Activated CD8-positive, alpha-beta memory T cell treated with anti-CD3 and anti-CD28 coated beads, Interleukin-2, amount 50 U/mL, for 48 hours (primary cell): Measurements from ENCODE around the gene EDEM3.
"Not testable (repeated sequence)": the region's sequence is repeated elsewhere in the genome, so short reads cannot be mapped to it uniquely, and the experiment has no call there.

Experiments
- DNase-seq: peaks from one replicate; pipeline ENCODE4 v3.0.0-alpha.2; 2020

The EDEM3 gene

DNA sequence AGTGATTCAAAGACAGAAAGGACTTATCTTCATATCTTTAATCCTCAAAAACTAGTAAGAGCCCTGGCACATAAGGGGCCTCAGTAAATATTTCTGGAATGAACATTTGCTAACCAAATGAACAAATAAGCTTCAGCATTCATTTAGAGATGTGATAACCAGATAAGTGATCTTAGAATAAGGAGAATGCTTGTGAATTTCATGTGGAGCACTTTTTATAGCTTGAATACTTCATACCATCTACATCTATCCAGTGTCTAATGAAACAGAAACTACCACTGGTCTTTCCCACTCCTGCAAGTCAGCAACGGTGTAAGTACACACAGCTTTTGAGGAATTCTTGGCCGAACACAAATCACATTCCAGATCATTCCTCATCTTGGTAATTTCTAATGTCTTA lies 38.5 kb downstream of the EDEM3 start:
- DNase-seq = no peak

DNA sequence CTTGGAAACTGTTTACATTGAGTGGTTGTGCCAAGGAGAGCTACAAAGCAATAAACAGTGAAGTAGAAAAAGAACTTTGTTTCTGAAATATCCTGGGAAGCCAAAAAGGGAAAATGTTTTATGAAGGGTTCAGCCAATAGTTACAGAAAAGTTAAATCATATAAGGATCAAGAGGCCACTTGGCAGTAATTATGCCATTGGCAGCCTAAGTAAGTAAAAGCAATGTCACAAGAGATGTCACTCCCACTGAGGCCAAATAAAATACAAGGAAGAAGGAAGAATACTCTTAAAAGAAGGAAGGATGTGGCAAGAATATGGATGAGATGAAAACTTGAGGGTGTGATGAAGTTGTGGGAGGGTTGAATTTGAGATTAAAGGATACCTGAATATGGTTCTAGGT lies 45.2 kb downstream of the EDEM3 start:
- DNase-seq = no peak

DNA sequence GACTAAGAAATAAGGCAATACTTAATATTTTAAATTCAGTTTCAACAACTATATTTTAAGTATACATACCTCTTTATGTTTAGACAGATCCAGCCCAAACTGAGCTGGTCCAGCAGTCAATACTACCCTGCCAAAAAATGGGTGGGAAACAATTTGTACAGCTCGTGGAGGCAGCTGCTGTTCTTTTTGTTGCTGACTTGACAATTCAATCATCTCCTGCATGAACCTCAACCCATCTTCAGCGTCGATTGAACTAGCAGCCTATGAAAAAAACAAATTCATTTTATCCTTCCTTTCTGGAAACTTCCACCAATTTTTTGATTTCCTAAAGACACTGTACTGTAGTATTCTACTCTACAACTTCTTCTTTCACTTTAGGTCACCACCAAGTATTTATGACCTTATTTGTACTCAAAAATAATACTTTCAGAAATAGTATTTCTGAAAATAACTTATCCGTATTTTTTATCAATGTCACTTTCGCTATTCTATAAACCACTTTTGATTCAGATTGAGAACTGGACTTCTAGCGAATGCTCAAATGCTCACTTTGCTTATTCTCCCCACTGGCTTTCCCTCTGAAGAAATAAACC lies 46.5 kb downstream of the EDEM3 start:
- no peak for DNase-seq

GRCh38 chr1:184705271-184705670 lies 49.4 kb downstream of the EDEM3 start:
- DNase-seq = no peak

DNA sequence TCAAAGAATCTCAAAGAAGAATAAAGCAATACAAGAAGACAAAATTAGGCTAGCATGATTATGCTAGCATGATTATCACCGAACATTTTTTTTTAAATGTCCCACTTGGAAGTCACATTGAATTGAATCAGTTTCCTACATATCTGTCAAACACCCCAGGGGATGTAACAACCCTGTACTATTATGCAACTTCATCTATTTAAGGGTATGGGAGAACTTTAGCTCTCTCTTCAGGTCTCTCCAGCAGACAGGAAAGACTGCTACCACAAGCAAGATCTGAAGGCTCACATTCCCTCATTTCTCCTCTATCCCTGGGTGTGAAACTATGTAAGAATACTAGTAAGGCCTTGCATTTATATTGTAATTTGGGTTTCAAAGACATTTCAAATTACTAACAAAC lies 52.8 kb downstream of the EDEM3 start:
- DNase-seq = no peak

DNA sequence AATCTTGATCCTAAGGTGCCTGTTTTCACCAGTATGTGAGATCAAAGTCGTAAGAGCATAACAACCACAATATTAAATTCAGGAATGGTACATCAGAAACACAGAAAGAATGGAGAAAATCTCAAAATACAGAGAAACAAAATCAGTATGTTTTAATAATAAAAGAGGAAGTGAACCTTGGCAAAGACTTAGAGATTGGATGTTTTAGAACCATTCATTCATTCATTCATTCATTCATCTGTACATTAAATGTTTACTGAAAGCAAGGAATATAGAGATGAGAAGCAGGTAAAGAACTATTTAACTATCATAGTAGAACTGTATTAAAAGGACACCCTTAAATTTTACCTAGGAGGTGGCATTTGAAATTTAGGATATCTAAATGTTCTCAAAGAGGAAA lies 55.7 kb downstream of the EDEM3 start:
- no peak for DNase-seq

GRCh38 chr1:184698016-184698415 lies 56.6 kb downstream of the EDEM3 start:
- DNase-seq = no peak

GRCh38 chr1:184696403-184696802 lies 58.3 kb downstream of the EDEM3 start:
- DNase-seq = no peak

DNA sequence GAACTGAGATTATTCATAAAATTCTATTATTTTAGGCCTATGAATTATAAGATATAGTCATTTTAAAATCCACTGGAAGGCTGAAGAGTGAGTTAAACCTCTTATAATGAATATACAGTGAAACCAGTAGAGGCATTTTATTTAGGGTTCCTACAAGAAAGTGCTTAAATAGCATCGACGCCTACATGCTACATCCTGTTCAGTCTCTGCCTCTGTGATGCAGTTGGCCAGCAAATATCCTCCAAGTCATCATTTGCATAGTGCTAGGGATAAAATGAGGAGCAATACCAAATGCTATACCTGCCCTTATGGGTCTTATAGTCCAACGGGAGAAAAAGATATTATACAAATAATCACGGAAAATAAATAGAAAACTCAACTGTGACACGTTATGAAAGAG lies 59.6 kb downstream of the EDEM3 start:
- no peak for DNase-seq

DNA sequence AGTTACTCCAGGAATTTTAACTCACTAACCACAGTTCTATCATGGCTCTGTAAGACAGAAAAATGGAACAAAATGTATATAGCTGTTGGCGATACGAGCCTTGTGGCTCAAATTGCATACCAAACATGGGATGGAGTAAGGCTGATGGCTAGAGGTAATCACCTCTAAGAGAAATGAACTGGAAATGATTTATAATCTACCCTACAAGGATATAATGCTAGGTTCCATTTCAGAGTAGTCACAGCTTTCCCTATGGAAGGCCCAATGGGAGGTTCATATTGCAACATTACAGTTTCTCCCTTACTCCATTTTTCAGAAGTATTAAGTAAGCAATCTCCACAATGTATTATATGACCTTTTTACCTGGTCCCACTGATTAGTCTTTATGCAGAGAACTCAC lies 61.6 kb downstream of the EDEM3 start:
- DNase-seq = no peak

GRCh38 chr1:184691719-184692324 lies 62.8 kb downstream of the EDEM3 start:
- no peak for DNase-seq

DNA sequence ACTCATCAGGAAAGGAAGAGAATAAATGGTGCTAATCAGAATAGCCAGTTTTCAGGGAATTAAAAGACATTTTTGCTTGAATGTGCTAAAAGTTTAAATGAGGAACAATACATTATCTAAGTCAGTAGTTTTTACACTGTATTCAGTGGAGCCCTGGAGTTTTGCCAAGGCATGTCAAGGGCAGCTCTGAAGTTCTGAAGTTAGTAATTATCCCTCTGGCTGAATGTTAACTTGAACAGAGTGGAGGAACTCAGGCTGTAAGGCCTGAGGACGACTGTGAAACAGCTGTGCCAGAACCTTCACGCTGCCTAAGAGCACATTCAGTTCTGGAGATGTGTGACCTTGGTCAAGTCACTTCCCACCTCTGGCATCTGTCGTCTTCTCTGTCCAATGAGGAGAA lies 68.1 kb downstream of the EDEM3 start:
- no peak for DNase-seq

DNA sequence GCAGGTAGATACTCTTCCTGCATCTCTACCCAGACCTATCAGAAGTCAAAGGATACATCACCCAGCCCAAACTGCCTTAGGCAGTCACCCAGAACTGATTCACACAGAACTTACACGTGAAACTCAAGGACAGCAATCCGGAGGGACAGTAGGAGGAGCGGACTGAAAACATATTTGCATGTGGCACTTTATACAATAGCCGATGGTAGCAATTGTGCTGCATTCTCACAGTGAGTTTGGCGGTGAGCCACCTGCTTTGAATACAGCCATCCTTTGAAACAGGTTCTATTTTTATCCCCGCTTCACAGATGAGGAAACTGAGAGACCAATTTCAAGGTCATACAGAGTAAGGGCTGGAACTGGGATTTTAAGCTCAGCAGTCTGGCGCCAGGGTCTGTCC lies 69.5 kb downstream of the EDEM3 start:
- no peak for DNase-seq

- DNase-seq = no peak
Measured at GRCh38 chr1:184684285-184685074, 70.2 kb downstream of the EDEM3 start.

- DNase-seq = no peak
Measured at GRCh38 chr1:184682956-184683355, 71.7 kb downstream of the EDEM3 start.

DNA sequence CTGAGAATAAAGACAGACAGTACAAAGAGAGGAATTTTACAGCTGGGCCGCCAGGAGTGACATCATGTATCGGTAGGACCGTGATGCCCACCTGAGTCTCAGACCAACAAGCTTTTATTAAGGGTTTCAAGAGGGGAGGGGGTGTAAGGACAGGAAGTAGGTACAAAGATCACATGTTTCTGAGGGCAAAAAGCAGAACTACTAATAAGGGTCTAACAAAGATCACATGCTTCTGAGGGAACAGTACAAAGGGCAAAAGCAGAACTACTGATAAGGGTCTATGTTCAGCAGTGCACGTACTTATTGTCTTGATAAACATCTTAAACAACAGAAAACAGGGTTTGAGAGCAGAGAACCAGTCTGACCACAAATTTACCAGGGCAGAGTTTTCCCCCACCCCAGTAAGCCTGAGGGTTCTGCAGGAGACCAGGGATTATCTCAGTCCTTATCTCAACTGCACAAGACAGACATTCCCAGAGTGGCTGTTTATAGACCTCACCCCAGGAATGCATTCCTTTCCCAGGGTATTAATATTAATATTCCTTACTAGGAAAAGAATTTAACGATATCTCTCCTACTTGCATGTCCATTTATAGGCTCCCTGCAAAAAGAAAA lies 73.9 kb downstream of the EDEM3 start:
- not testable (repeated sequence) for DNase-seq

- not testable (repeated sequence) for DNase-seq
Measured at GRCh38 chr1:184679472-184679871, 75.2 kb downstream of the EDEM3 start.

GRCh38 chr1:184677344-184677743 lies 77.3 kb downstream of the EDEM3 start:
- no peak for DNase-seq

- DNase-seq = no peak
Measured at GRCh38 chr1:184673305-184673704, 81.4 kb downstream of the EDEM3 start.

DNA sequence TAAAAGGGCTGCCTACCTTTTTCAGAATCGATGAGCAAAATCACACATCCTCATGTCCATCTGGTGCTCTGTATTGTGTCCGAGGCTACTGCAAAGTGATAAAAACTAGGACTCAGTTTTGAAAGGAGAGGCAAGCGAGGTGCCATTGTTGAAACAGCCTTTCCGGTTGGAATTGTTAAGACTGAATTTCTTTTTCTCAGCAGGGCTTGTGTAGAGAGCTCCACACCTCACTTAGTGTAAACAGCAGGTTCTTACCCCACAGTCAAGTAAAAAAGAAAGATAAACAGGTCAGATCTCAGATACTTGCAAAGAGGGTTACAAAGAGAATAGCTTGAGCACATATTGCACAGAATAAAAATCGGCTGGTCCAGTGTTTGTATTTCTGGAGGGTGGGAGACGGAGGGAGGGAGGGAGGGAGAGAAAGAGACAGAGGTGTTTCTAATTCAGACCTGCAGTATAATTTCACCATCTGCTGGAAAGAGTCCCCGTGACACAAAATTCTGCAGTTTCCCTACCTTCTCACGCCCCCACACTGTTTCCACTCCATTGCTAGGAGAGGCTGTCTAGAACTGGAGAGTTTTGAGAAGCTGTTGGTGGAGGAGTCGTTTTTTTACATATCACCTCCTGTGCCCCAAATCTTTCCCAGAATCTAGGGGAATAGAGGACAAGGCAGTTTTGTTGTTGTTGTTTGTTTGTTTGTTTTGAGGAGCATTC lies 82.5 kb downstream of the EDEM3 start:
- DNase-seq = no peak

- DNase-seq = no peak
Measured at GRCh38 chr1:184669391-184669790, 85.3 kb downstream of the EDEM3 start.

GRCh38 chr1:184665360-184665759 lies 89.3 kb downstream of the EDEM3 start:
- no peak for DNase-seq

DNA sequence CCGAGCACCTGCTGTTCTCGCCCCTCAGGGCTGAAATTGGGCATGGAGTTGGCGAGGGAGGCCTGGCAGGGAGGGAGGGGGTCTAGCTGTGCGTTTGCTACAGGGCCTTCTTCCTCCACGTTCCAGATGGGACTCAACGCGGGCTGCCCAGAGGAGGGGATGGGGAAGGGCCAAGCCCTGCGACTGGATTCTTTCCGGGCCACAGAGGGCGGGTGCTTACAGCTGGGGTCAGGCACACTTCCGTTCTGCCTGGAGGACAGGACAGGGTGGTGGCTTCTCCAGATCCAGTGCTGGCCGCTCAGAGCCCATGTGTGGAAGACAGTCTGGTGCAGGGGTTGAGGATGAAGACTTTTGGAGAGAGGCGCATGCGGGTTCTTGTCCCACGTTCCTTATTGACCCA lies 90.0 kb downstream of the EDEM3 start:
- no peak for DNase-seq
